Parathyroid adenoma (tissue), 2 donors: ENCODE results near the gene SP100.

Experiments used
- H2AFZ ChIP-seq: fragments of 300-600 bp; sonication (generic); one replicate; pipeline ENCODE4 v1.7.0; 2017; ENCODE audit warnings: antibody characterized with exemption, mild to moderate bottlenecking
- H3K27ac ChIP-seq: fragments of 300-600 bp; sonication (generic); one replicate; pipeline ENCODE4 v1.7.0; 2017
- H3K27me3 ChIP-seq: fragments of 300-600 bp; sonication (generic); one replicate; pipeline ENCODE4 v1.7.0; 2017; ENCODE audit warnings: low read length; ENCODE audit not compliant: control insufficient read depth, insufficient read depth
- H3K36me3 ChIP-seq: fragments of 300-600 bp; sonication (generic); one replicate; pipeline ENCODE4 v1.7.0; 2017; ENCODE audit warnings: low read length; ENCODE audit not compliant: control insufficient read depth, insufficient read depth
- H3K4me1 ChIP-seq: fragments of 300-600 bp; sonication (generic); one replicate; pipeline ENCODE4 v1.7.0; 2017; ENCODE audit warnings: control low read depth
- H3K4me2 ChIP-seq: fragments of 300-600 bp; sonication (generic); one replicate; pipeline ENCODE4 v1.7.0; 2017; ENCODE audit warnings: low read length
- H3K4me3 ChIP-seq: fragments of 300-600 bp; sonication (generic); one replicate; pipeline ENCODE4 v1.7.0; 2017; ENCODE audit warnings: low read depth, low read length
- H3K79me2 ChIP-seq: fragments of 300-600 bp; sonication (generic); one replicate; pipeline ENCODE4 v1.7.0; 2017; ENCODE audit warnings: control low read depth
- H3K9ac ChIP-seq: fragments of 300-600 bp; sonication (generic); one replicate; pipeline ENCODE4 v1.7.0; 2017; ENCODE audit warnings: mild to moderate bottlenecking
- H3K9me3 ChIP-seq: fragments of 300-600 bp; sonication (generic); one replicate; pipeline ENCODE4 v1.7.0; 2017; ENCODE audit warnings: low read length; ENCODE audit not compliant: control insufficient read depth
- CTCF ChIP-seq: fragments of 300-600 bp; sonication (generic); IDR thresholded peaks from one replicate; pipeline ENCODE4 v1.7.0; 2017; ENCODE audit warnings: antibody characterized with exemption, mild to moderate bottlenecking
- donor health status: primary hyperparathyroidism.

The SP100 gene

GRCh38 chr2:230447455-230448451 is 31.8 kb downstream of the SP100 start:
- no peak for TF ChIP-seq CTCF
- Histone ChIP-seq H3K79me2 (no peaks in the 10 kb centered on the region), H3K9ac (no peak overlapping the region), H3K4me1 (no peaks in the 10 kb centered on the region), H3K4me2 (no peak overlapping the region), H3K36me3 (no peaks in the 10 kb centered on the region), H3K4me3 (no peak overlapping the region), H2AFZ (no peak overlapping the region), H3K27ac (no peak overlapping the region), H3K9me3 (no peaks in the 10 kb centered on the region), H3K27me3 (no peaks in the 10 kb centered on the region)

- H3K27ac ChIP-seq, result no peak overlapping the region
- H3K36me3 ChIP-seq, result no peaks in the 10 kb centered on the region
- H3K4me2 ChIP-seq, result no peak overlapping the region
- no peak overlapping the region for H3K4me3 ChIP-seq
- H3K9ac ChIP-seq, result no peak overlapping the region
- H3K4me1 ChIP-seq, result no peaks in the 10 kb centered on the region
- H3K79me2 ChIP-seq, result no peaks in the 10 kb centered on the region
- H3K9me3 ChIP-seq, result no peaks in the 10 kb centered on the region
- no peak for TF ChIP-seq CTCF
- H3K27me3 ChIP-seq, result no peaks in the 10 kb centered on the region
- no peak overlapping the region for H2AFZ ChIP-seq
These were observed 34.0 kb downstream of the SP100 start for GRCh38 chr2:230449901-230450467.

GRCh38 chr2:230453006-230453405 is 37.0 kb downstream of the SP100 start:
- Histone ChIP-seq H3K4me1 (no peaks in the 10 kb centered on the region), H3K36me3 (no peaks in the 10 kb centered on the region), H3K4me2 (no peak overlapping the region), H2AFZ (no peak overlapping the region), H3K27ac (no peak overlapping the region), H3K9ac (no peak overlapping the region), H3K4me3 (no peak overlapping the region), H3K9me3 (no peaks in the 10 kb centered on the region), H3K79me2 (no peaks in the 10 kb centered on the region), H3K27me3 (no peaks in the 10 kb centered on the region)
- no peak for TF ChIP-seq CTCF

DNA sequence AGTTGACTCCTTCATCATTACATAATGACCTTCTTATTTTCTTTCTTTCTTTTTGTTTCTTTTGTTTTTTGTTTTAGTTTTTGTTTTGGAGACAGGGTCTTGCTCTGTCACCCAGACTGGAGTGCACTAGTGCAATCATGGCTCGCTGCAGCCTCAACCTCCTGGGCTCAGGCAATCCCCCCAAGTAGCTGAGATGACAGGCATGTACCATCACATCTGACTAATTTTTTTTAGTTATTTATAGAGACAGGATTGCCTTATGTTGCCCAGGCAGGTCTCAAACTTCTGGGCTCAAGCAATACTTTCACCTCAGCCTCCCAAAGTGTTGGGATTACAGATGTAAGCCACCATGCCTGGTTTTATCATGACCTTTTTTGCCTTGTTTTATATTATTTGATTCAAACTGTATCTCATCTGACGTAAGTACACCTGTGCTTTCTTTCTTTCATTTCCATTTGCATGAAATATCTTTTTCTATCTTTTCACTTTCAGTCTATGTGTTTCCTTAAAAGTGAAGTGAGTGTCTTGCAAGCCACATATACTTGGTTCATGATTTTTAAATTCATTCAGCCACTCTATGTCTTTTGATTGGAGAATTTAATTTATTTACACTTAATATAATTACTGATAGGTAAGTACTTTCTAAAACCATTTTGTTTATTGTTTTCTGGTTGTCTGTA is 39.1 kb downstream of the SP100 start:
- H3K4me3 ChIP-seq, result no peak overlapping the region
- no peak overlapping the region for H3K9ac ChIP-seq
- no peak for TF ChIP-seq CTCF
- no peak overlapping the region for H3K4me2 ChIP-seq
- no peak overlapping the region for H2AFZ ChIP-seq
- no peaks in the 10 kb centered on the region for H3K4me1 ChIP-seq
- H3K79me2 ChIP-seq, result no peaks in the 10 kb centered on the region
- H3K27me3 ChIP-seq, result no peaks in the 10 kb centered on the region
- H3K36me3 ChIP-seq, result no peaks in the 10 kb centered on the region
- no peaks in the 10 kb centered on the region for H3K9me3 ChIP-seq
- no peak overlapping the region for H3K27ac ChIP-seq
